Lower lobe of right lung (tissue), 2 donors: ENCODE measurements around the gene HDAC9. TPM values are rescaled to one million over a fixed set of nuclear protein-coding genes. Genes with fewer than 3 reads are reported as not detected.

ENCODE experiments used
- ATAC-seq, 2 donors: fragments of 200-7000 bp; cut with Tn5 transposase; one replicate each; pipeline ENCODE4 v1.9.1; 2020 to 2022; ENCODE audit warnings: mild to moderate bottlenecking in 2 of 2, moderate library complexity in 2 of 2
- DNase-seq: peaks from one replicate; pipeline ENCODE4 v3.0.0-alpha.2; 2020
- H3K27ac ChIP-seq: fragments of 200-600 bp; one replicate; pipeline ENCODE4 v1.8.0; 2022
- H3K27me3 ChIP-seq: fragments of 200-600 bp; one replicate; pipeline ENCODE4 v1.8.0; 2022; ENCODE audit warnings: low read depth
- H3K36me3 ChIP-seq: fragments of 200-600 bp; one replicate; pipeline ENCODE4 v1.8.0; 2022; ENCODE audit warnings: mild to moderate bottlenecking
- H3K4me1 ChIP-seq: fragments of 200-600 bp; one replicate; pipeline ENCODE4 v1.8.0; 2022
- H3K4me3 ChIP-seq: fragments of 200-600 bp; one replicate; pipeline ENCODE4 v1.8.0; 2022; ENCODE audit warnings: mild to moderate bottlenecking
- H3K9me3 ChIP-seq: fragments of 200-600 bp; one replicate; pipeline ENCODE4 v1.8.0; 2022
- intact Hi-C: fragments of 100-400 bp; cut with DNase I; formaldehyde crosslinking; loops from one replicate; pipeline ENCODE4 v1.11.0; 2022
- total RNA-seq: library from RNA; stranded (reverse); fragmentation: NEBNext Ultra II Directional; extraction: Animal tissue kit (Norgen Biotek cat#: 25700); gene quantifications from one replicate; pipeline ENCODE4 v1.2.1, GENCODE V29; 2021
- TF ChIP-seq, protein P1 (sequence below): fragments of 200-600 bp; IDR thresholded peaks from one replicate; pipeline ENCODE4 v1.8.0; 2022; ENCODE audit warnings: antibody characterized with exemption, mild to moderate bottlenecking
- donor health status: DM: no; HTN: yes; CAD: no; lungs with severe emphysema.

The HDAC9 gene
- total RNA-seq, 1 donor from 2014 or later = 14.3 TPM

DNA sequence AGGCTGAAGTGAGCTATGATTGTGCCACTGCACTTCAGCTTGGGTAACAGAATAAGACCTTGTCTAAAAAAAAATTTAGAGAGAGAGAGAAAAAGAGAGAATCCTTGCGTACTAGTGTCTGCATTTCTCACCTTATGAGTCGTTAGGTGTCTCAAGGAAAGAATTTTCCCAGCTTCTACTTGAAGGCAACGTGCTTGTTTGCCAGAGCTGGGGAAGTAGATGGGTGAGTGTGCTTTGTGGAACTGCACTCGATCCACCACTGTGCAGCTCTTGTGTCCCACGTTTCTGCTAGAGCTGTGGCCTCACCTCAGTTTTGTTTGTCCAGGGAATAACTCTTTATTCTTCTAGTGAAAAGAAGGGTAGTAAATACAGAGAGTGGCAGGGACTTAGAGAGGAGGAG is 38.9 kb downstream of the HDAC9 start:
- ATAC-seq (no peak), DNase-seq (no peak)
- Histone ChIP-seq H3K27ac (no peak overlapping the region), H3K4me3 (no peak overlapping the region), H3K36me3 (no peaks in the 10 kb centered on the region), H3K4me1 (no peaks in the 10 kb centered on the region), H3K9me3 (no peaks in the 10 kb centered on the region), H3K27me3 (no peaks in the 10 kb centered on the region)
- TF ChIP-seq, protein P1, sequence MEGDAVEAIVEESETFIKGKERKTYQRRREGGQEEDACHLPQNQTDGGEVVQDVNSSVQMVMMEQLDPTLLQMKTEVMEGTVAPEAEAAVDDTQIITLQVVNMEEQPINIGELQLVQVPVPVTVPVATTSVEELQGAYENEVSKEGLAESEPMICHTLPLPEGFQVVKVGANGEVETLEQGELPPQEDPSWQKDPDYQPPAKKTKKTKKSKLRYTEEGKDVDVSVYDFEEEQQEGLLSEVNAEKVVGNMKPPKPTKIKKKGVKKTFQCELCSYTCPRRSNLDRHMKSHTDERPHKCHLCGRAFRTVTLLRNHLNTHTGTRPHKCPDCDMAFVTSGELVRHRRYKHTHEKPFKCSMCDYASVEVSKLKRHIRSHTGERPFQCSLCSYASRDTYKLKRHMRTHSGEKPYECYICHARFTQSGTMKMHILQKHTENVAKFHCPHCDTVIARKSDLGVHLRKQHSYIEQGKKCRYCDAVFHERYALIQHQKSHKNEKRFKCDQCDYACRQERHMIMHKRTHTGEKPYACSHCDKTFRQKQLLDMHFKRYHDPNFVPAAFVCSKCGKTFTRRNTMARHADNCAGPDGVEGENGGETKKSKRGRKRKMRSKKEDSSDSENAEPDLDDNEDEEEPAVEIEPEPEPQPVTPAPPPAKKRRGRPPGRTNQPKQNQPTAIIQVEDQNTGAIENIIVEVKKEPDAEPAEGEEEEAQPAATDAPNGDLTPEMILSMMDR = no peak
- intact Hi-C loops = no loop called here

DNA sequence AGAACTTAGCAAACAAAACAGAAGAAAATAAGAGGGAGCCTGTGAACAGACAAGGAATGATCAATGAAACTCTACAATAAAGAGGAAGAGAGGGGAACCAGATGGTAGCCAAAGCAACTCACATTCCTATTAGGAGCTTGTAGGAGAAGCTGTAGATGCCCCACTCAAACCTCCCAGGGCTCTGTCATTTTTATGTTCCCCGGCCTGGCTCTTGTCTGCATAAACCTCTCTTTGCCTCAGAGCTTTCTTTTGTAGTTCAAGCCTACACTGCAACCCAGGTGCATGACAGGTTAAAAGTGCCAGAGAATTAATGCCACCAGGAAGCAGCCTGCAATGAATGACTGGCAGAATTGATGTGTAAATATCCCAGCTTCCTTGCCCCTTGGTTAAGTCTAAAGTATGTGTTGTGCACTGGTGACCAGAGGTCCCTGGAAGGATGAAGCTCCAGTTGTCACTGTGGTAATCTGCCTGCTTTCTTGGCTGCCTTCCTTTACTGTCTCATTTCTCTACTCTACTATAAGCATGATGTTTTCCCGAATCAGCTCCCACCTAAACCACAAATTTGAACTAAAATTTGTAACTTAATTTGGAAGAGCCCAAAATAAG is 40.4 kb downstream of the HDAC9 start:
- Histone ChIP-seq H3K27me3 (no peaks in the 10 kb centered on the region), H3K4me1 (no peaks in the 10 kb centered on the region), H3K9me3 (no peaks in the 10 kb centered on the region), H3K27ac (no peak overlapping the region), H3K36me3 (no peaks in the 10 kb centered on the region), H3K4me3 (no peak overlapping the region)
- DNase-seq (no peak), ATAC-seq (no peak)
- intact Hi-C loops = no loop called here
- TF ChIP-seq, protein P1 = no peak

DNA sequence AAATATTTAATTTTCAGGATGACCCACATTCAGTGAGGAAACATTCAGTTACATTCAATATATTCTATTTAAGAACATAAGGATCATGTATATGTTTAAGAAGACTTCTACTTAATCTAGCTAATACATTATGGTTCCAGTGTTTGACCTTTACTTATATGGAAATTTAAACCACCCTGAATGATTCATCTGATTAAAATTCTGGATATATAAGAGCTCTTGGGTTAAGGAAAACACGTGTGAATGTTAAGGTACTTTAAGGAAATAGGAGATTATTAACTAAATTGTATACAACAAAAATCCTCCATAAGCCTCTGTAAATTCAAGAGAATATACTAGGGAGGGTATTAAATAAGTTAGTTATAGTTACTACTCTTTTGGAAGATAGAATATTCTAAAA is 40.9 kb downstream of the HDAC9 start:
- intact Hi-C loops = no loop called here
- Histone ChIP-seq H3K4me1 (no peaks in the 10 kb centered on the region), H3K9me3 (no peaks in the 10 kb centered on the region), H3K36me3 (no peaks in the 10 kb centered on the region), H3K4me3 (no peak overlapping the region), H3K27ac (no peak overlapping the region), H3K27me3 (no peaks in the 10 kb centered on the region)
- DNase-seq = no peak
- TF ChIP-seq, protein P1 = no peak
- ATAC-seq = no peak

GRCh38 chr7:18538554-18539250 is 43.2 kb downstream of the HDAC9 start:
- no peaks in the 10 kb centered on the region for H3K27me3 ChIP-seq
- no peak overlapping the region for H3K4me3 ChIP-seq
- no peak for ATAC-seq
- intact Hi-C loops = no loop called here
- H3K9me3 ChIP-seq = no peaks in the 10 kb centered on the region
- no peak for DNase-seq
- TF ChIP-seq, protein P1 = no peak
- H3K27ac ChIP-seq = no peak overlapping the region
- H3K36me3 ChIP-seq = no peaks in the 10 kb centered on the region
- no peaks in the 10 kb centered on the region for H3K4me1 ChIP-seq

DNA sequence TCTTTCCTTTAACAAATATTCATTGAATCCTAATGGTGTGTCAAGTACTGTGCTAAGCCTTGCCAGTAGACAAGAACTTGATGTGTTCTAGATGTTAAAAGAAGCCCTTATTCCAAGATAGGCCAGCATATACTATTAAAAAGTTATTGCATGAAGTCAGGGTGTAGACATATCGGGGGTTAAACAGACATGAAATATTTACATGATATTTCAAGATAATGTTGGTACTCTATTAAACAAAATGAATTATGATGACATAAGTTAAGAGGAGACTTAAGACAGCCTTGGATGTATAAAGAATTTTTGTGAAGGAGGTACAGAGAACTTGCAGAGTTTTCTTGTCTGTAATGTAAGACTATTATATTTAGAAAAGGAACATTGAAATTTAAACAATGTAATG is 44.8 kb downstream of the HDAC9 start:
- Histone ChIP-seq H3K27ac (no peak overlapping the region), H3K36me3 (no peaks in the 10 kb centered on the region), H3K27me3 (no peaks in the 10 kb centered on the region), H3K4me1 (no peaks in the 10 kb centered on the region), H3K4me3 (no peak overlapping the region), H3K9me3 (no peaks in the 10 kb centered on the region)
- ATAC-seq (no peak), DNase-seq (no peak)
- TF ChIP-seq, protein P1 = no peak
- intact Hi-C loops = no loop called here
